Activated T-cell treated with anti-CD3 and anti-CD28 coated beads, Interleukin-2, amount 50 U/mL, for 48 hours (primary cell): ENCODE measurements around the gene THRAP3.

Experiments
- DNase-seq, 2 experiments: peaks; one replicate each; pipeline ENCODE4 v3.0.0-alpha.2; 2020

Gene THRAP3

DNA sequence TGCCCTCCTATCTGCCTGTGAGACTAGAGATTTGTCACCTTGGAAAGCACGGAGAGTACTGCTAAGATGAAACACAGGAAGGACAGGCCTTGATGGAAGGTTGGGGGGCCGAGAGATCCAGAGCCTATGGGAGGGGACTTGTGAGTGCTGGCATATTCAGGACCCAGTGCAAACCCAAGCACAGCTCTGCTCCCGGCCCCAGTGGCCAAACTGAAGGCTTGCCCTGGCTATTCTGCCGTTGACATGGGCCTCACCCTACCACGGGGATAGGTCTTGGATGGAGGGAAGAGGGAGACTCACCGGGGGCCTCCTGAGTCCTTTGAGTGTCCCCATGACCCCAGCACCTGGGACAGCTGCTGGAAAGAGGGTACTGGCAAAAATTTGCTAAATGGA lies 103.8 kb downstream of the THRAP3 start:
- no peak for DNase-seq

DNA sequence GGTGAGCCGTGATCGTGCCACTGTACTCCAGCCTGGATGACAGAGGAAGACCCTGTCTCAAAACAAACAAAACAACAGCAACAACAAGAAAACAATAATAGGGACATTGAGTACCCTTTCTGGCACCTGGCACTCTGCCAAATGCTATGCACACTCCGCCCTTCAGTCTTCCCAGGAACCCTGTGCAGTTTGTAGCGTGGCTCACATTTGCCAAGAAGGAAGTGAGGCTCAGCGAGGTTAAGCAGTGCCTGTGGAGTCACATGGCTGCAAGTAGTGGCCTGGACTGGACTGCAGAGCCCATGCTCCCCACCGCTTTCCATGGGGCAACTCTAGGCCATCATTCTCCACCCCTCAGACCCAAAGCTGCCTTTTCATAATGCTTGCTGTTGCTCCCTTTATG lies 104.5 kb downstream of the THRAP3 start:
- DNase-seq: no peak

DNA sequence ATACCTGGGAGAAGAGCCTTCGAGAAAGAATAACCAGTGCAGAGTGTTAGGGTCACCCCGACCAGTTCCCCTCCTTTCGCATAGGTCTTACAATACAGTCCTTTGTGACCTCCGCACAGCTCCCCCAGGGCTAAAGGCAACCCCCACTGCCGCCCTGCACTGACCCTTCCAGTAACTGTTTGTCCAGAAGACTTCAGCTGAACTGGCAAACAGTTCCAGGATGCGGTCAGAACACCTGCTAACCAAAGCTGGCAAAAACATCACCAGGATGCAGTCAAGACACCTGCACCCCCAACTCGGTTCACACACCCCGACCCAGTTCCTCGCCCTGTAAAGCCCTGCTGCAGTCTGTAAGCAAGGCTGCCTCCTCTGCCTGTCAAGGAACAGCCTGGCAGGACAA lies 105.6 kb downstream of the THRAP3 start:
- no peak for DNase-seq

DNA sequence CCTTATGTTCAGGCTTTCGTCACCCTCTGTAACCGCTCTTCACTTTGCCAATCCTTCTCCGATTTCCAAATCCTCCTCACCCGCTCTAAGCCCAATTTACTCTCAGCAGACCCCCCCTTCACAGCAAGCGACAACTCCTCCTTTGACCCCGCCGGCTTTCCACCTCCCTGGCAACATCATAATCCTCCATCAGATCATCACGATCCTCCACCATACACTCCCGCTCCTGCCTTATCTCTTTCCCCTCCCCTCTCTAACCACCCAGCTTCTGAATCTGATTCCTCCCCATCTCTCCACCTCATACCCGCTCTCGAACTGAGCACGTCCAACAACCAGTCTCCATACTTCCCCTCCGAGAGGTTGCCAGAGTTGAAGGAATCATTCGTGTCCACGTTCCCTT lies 106.7 kb downstream of the THRAP3 start:
- no peak for DNase-seq

DNA sequence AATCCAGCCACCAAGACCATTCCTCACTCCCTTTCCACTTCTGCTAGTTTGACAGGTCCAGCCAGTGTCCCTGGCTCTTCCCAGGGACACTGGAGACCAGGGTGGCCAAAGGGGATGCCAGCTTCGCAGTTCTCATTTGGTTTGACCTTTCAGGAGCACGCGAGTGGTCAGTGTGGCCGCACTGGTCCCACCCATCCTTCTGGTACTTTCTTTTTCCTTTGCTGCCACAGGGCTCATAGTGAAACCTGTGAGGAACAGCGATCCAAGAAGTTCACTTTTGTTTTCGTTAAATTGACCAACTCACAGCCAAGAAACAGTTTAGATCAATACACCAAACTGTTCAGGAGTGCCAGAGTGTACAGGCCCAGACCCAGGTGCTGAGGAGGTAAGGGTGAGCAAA lies 113.6 kb downstream of the THRAP3 start:
- DNase-seq: no peak

DNA sequence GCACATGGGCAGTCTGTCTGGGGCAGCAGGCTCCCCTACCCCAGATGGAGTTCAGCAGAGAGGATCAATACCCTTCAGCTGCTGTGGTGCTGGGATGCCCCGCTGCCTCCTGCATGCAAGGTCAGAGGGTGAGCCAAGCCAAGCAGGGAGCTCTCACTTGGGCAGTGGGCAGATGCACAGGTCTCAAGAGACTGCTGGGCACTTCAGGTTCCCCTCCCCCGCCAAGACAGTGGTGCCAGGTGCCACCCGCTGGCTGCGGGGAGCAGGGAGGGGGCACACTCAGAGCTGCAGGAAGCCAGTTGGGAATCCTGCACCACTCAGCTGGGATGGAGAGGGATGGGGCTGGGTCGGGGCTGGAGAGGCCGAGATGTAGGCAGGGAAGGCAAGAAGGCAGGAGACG lies 115.0 kb downstream of the THRAP3 start:
- no peak for DNase-seq

DNA sequence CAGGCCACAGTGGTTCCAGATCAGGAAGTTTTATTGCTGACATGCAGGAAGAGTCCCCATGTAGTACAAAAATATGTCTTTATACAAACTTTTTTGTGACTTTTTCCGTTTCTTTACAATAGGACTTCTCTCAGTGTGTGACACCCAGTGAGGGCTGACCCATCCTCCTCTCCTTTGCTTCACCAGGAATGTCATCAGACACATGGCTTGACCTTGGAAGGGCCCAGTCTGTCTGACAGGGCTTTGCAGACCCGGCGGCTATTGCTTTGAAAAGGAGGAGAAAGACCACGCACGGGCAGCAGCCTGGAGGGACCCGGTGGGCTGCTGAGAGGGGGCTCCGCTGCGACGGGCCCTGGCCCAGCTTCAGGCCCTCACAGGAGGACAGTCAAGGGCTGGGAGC lies 115.4 kb downstream of the THRAP3 start:
- DNase-seq: no peak

DNA sequence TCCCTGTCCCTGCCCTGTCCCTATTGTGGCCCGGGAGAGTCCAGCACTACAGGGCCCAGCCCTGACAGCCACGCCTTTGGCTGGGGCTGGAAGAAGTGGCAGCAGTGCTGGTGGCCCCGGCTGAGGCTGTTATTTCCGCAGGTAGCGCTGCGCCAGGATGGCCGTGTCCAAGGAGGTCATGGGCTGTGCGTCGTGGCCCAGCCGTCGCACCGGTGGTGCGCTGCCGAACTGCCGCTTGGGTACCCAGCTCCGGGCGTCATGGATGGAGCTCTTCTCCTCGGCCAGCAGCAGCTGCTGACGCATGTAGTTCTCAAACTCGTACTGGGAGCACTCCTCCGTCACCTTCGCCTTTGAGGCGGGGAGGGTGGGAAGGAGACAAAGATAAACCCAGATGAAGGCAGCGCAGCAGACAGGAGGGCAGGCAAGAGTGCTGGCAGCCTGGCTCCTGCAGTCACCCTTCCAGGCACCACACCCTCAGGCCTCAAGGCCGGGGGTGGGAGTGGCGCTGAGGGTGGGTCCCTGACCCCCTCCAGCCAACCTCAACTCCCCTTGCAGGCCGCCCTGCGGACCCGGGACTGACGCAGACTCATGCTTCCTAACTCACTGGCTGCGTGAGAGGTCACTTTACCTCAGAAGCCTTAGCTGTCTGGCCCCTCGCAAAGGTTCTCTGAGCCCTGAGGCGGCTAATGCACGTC lies 117.5 kb downstream of the THRAP3 start:
- no peak for DNase-seq

DNA sequence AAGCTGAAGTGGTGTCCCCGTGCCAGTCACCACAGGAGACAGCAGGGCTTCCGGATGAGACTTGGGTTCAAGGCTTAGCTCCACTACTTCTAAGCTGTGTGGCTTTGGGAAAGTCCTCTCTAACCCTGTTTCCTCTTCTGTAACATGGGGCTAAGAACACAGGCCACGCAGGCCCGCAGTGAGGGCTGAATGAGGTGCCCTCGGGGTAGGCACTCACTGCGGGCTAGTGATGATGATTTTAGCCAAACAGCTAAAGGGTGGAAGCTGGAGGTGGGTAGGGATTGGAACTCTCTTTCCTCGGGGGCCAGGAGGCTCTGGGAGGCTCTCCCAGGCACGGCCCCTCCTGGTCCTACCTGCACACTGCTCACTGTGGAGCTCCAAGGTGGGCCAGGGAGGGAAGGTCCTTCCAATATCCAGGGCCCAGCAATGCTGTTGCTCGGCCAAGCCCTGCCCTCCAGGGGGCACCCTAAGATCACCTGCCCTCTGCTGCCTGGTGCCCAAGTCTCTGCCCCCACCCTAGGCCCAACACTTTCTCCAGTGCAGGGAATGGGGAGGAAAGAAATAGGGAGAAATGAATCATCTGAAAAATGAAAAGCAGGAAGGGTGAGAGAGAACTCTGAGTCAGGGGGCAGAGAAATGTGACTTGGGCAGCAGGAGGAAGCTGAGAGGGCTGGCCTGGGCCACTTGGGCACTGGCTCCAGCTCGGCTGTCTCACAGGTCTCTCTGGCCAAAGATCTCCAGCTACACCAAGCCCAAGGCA lies 118.4 kb downstream of the THRAP3 start:
- DNase-seq: peak; percentile 60 to 70

DNA sequence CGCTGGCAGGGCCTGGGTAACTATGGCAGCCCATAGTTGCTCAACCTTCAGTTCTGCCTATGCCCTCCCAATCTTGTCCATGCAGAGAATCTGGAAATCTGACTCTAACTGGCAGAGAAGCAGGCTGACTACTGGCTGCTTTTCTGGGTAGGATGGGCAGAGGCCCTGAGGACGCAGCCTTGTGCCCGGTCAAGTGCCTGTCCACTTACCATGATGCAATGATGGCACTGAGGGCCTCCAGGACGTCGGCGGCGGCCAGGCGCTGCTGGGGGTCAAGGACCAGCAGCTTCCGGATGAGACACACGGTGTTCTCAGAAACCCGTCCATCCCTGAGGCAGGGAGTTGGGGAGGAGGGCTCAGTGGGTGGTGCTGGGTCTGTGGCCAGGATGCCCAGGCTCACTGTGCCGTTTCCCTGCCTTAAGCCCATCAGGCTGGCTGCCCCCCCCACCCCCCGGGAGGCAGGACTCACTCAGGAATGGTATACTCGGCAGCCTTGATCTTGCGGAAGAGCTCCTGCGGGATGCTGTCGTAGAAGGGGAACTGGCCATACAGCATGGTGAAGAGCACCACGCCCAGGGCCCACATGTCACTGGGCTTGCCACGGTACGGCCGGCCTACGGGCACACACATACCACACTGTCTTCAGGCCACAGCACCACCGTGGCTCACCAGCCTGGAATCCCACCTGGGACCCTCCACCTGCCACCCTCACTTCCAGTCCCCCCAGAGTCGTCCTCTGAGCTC lies 119.6 kb downstream of the THRAP3 start:
- DNase-seq: no peak

DNA sequence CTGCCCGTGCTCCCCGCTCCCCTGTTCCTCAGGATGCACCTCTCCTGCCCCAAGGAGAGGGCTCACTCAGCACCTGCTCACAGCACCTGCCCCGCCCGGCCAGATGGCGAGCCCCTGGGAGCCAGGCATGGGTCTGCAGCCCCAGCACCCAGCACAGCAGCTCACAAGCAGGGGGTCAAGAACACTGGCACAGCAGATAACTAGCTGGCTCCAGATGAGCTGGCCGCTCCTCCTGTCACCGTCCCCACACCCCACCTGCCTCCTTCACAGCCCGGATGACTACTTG lies 120.1 kb downstream of the THRAP3 start:
- no peak for DNase-seq

DNA sequence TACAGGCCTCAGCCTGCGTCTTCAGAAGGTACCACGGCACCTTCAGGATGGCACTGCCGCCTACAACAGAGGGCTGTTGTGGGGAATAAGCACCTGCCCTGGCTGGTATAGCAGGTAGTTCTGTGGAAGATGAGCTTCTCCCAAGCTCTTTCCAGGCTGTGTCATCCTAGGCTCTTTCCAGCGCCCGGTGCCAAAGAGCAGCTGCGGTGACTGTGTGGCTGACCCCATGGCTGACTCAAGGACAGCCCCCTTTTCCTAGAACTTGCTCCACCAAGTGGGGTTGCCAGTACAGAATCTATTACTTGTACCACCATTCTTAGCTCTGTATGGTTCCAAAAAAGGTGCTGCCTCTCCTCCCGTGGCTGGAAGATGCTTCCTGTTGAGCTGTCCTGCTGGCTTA lies 121.1 kb downstream of the THRAP3 start:
- DNase-seq: no peak

DNA sequence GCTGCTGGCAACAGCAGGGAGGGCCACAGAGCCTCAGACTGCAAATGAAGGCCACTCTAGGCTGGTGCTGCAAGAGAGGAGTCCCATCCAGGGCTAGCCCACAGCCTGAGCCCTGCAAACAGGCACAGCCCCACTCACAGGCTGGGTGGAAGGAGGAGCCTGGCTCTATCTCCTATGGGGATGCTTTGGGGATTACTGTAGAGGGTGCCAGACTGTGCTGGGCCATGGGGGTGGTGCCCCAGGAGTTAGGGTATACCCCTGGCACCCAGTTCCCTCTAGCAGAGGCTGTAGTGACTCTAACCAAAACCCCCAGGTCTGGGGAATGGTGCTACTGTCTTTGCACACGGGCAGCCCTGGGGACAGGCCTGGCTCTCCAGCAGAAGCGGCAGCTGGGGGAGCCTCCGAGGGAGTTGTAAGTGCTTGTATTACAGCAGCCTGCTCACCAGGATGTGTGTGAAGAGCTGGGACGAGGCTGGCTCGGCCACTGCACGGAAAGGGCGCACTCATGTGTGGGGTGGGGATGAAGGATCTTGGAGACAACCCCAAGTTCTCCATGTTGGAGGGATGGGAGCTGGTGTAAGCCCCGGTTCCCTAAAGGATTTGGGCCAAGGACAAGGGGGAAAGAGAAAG lies 122.6 kb downstream of the THRAP3 start:
- no peak for DNase-seq

DNA sequence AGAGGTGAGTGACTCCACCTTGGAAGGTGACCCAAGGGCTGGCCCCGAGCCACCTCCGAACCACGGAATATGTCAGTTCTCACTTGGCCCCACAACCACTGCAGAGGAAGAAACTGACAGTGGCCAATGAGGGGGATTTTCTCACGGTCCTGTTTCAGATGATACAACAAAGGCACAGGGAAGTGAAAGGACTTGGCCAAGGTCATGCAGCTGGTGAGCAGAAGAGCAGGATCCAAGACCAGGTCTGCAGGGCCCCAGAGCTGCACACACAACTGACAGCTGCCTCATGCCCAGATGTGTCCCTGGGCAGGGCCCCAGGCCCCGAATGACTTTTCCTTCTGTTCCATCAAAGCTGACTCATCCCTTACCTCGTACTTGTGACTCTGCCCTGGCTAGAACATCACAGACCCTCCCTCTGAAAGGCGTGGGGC lies 125.0 kb downstream of the THRAP3 start:
- DNase-seq: no peak

DNA sequence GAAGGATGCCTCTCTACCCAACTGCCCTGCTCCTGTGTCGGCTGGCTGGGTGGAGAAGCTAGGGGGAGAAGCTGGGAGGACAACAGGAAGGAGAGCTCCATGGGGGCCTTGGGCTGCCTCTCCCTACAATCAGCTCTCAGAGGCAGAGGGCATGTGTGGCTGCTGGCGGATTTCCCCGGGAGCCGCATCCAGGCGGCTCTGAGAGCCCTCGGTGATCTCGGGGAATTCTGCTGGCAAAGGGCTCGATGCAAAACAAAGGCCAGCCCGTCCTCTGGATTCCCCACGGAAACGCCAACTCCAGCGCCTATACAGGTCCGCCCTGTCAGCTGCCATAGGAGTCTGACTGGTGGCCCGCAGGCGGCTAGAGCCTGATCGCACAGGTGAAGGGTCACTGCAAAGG lies 125.6 kb downstream of the THRAP3 start:
- no peak for DNase-seq

DNA sequence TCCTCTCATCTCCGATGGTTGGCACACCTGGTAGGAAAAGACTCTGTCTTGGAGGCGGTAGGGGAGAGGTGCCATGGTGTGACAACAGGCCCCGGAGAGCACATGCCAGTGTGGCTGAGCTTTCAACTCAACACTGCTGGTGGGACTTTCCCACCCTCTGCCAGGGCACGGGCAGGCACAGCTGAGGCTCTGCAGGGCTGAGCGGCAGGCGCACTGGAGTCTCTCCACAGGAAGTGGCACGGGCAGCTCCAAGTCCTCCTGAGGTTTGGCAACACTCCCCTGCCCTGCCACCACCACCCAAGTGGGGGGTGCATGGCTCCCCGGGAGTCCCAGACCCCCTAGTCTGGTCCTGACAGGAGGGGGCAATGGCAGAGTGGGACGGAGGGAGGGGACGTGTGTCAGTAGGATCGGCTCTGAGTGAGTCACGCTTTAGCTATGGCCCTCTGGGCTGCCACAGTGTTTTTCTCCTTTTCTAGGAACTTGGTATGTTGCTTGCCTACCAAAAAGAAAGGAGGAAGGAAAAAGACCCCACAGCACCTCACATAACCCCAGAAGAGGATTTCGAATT lies 126.5 kb downstream of the THRAP3 start:
- DNase-seq: peak; percentile 48 to 63

DNA sequence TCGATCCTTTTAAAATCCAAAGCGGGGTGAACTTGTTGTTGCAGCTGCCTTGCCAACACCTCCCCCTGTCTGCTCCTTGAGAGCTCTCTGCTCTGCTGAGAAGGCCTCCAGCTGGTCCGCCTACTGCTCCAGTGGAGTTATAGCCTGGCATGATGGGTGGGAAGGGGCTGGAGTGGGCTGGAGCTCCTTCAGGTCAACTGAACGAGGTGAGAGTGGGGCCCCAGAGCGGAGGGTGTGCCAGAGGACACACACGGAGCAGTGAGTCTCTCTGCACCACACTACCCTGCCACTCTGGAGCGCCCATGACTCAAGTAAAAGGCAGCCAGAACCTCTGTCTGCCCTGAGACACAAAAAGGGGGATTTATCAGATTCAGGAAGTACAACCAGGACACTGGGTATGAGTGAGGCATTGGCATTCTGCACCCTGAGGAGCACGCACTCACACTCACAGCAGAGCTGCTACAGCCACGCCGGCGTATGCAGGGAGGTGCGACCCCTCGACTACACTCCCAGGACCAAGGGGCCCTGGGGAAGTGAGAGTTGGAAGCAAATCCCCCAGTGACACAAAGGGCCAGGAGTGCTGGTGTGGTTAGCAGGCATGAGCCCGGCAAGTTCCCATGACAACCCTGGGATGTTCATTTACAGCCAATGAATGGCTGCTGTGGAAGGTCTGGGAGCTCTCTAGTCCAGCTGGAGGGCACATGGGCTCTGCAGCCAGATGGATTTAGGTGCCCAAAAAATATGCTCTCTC lies 127.2 kb downstream of the THRAP3 start:
- no peak for DNase-seq

DNA sequence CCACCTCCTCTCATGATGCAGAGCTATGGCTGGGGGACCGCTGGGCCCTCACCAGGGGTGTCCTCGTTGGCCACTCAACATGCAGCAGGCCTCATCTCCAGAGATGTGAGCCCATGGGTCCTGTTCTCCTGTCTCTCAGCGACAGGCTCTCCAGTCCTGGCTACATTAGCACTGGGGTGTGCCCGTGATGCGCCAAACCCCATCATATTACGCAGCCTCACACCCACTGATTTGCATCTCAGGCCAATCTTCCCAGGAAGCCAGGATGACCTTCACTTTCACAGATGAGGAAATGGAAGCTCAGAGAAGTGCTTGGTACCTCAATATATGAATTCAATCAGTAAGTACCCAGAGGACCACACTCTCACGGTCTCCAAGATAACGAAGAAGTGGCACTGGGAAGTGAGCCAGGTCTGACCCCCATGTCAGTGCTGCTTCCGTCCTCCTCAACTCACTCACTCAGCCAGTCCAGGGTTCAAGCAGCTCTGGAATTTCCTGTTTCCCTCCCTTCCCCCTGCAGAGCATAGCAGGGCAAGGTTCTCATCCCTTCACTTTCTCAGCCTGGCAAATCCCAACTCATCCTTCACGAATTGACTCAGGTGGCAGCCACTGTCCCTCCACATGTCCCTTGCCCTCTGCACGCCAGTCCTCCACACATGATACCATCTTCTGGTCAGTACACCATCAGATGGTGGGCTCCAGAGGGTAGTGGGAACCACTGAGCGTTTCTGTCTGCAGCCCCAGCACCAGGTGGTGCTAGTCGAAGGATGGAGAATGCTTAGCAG lies 128.1 kb downstream of the THRAP3 start:
- no peak for DNase-seq

DNA sequence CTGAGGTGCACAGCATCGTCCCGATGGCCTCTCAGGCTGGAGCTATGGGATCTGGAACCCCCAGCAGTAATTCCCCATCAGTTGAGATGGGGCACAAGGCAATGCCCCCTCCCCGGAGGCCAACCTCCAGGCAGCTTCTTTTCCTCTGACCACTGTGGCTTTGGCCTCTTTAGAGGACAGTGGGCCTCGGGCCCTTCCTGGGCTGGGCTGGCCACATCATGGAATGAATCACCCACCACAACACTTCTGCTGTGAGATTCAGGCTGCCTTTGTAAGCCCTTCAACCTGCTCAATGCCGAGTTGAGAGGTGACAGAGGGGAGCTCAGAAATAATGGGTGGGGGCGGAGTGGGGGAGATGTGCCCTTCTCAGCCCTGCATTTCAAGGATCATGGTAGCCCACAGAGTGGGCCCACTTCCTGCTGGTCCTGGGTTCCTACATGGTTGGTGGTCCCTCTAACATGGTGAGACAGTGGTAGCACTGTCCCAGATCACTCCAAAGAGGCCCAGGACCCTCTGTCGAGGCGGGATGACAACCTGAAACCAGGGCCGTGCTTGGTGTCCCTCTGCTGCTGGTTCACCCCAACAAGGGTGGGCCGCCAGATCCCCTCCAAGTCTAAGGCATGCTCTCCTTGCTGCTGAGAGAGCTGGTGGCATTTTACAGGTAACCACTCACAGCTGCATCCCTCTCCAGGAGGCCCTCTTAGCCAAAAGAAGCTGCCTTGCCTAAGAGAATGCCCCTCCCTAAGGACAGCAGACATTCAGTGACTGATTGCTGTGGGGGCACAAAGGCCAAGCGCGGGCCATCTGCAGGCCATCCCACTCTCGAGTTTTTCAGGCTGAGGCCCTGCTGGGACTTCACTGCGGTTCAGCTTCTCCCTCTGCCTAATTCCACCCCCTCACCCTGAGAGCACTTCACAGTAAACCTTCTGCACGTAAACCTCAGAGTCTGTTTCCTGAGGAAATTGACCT lies 129.0 kb downstream of the THRAP3 start:
- DNase-seq: no peak

DNA sequence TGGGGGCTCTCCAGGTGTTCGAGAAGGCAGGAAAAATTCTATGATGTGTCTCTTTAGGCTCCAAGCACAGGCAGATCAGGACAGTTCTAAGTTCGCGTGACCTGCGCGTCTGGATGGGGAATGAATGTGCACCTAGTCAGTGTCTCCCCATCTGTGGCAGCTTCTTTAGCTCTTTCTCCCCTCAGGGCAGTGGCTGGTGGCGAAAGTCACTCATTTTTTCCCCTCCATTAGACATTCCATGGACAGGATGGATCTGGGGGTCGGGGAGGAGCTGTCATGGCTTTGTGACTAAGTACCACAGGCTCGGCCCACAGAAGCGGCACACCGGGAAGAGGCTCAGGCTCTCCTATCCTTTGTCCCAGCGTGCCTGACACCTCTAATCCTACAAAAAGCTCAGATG lies 130.2 kb downstream of the THRAP3 start:
- DNase-seq: no peak
